ENCODE results near the gene RAPGEF2.

DNA sequence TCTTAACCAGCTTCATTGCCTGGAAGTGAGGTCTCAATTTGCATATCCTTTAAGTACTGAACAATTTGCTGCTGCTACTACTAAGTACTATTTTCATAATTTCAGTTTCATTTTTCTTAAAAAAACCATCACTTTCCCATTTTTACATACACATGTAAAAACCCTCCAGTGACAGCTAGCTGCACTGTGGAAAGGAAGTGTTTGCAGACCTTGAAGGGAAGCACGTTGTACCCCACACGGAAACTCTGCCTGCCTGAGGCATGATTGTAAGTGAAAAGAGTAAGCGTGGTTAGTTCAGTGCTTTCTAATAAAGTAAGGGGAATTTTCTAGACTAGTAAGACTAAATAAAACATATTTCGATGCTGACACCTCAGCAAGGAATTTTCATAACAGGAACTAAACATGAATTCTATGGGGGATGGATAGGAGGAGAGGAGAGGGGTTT, 103.6 kb downstream of the RAPGEF2 start:
- TF ChIP-seq, protein P1, sequence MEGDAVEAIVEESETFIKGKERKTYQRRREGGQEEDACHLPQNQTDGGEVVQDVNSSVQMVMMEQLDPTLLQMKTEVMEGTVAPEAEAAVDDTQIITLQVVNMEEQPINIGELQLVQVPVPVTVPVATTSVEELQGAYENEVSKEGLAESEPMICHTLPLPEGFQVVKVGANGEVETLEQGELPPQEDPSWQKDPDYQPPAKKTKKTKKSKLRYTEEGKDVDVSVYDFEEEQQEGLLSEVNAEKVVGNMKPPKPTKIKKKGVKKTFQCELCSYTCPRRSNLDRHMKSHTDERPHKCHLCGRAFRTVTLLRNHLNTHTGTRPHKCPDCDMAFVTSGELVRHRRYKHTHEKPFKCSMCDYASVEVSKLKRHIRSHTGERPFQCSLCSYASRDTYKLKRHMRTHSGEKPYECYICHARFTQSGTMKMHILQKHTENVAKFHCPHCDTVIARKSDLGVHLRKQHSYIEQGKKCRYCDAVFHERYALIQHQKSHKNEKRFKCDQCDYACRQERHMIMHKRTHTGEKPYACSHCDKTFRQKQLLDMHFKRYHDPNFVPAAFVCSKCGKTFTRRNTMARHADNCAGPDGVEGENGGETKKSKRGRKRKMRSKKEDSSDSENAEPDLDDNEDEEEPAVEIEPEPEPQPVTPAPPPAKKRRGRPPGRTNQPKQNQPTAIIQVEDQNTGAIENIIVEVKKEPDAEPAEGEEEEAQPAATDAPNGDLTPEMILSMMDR (IDR thresholded peaks at IDR 0.05; ENCODE audit: low read depth, low read length) = no peak
- TF ChIP-seq MAX (IDR thresholded peaks at IDR 0.05; ENCODE audit: low read depth, low read length) = no peak

Measured in NB4 (cell line).